Stimulated activated CD8-positive, alpha-beta memory T cell treated with anti-CD3 and anti-CD28 coated beads, Interleukin-12 subunit alpha, Interleukin-12 subunit beta, amount 100 ng/mL, for 1 hour (primary cell): ENCODE measurements around the gene NARS2.
"Not testable (repeated sequence)": the region's sequence is repeated elsewhere in the genome, so short reads cannot be mapped to it uniquely, and the experiment has no call there.

Experiments used
- DNase-seq: peaks from one replicate; pipeline ENCODE4 v3.0.0-alpha.2; 2020; ENCODE audit warnings: low read depth

Gene NARS2

GRCh38 chr11:78489184-78489583 is 85.5 kb downstream of the NARS2 start:
- DNase-seq: no peak

DNA sequence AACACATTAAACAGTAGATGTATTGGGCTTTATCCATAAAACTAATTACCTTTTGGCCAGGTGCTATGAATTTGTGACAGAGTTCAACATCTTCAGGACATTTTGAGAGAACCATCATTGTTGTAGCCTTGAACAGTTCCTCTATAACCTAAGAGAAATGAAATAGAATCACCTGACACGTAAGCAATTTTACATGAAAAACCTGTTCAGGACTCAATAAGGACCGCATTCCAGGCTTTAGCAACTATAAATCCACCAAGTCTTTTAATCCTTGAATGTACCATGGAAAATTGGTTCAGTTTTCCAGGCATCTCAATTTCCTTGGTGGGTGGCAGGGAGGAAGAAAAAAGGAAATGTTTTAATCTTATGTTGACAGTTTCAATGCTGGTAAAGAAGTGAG is 96.1 kb downstream of the NARS2 start:
- DNase-seq: no peak

DNA sequence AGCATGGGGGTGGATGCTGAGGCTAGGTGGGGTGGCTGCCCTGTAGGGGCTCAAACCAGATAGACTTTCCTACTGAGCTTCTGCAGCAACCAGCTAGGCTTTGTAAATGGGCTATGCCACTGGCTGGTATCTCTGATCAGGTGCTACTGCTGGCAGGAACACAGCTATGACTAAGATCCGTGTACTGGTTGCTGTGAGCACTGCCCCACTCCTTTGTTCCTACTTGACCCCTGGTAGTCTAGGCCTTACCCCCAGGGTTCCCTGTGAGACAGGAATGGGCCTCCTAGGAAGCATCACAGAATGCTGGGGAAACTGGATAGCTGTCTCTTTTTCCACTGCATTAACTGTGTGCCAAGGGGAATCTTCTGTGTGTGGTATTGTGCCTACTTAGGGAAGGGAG is 98.6 kb downstream of the NARS2 start:
- DNase-seq: no peak

GRCh38 chr11:78474451-78474850 is 100.2 kb downstream of the NARS2 start:
- no peak for DNase-seq

DNA sequence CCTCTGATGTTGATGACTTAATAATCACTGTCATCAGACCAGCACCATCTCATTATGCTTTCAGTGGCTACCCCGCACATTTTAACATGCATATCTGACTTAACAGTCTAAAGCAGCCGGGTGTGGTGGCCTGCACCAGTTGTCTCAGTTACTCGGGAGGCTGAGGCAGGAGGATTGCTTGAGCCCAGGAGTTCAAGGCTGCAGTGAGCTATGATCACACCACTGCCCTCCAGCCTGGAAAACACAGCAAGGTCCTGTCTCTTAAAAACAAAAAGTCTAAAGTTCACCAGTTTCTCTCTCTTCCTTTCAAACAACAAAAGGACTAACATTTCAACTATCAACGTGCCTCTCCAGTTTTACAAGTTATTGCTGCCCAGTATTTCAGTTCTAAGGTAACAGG is 101.8 kb downstream of the NARS2 start:
- DNase-seq: no peak

GRCh38 chr11:78472382-78472781 is 102.3 kb downstream of the NARS2 start:
- DNase-seq: no peak

DNA sequence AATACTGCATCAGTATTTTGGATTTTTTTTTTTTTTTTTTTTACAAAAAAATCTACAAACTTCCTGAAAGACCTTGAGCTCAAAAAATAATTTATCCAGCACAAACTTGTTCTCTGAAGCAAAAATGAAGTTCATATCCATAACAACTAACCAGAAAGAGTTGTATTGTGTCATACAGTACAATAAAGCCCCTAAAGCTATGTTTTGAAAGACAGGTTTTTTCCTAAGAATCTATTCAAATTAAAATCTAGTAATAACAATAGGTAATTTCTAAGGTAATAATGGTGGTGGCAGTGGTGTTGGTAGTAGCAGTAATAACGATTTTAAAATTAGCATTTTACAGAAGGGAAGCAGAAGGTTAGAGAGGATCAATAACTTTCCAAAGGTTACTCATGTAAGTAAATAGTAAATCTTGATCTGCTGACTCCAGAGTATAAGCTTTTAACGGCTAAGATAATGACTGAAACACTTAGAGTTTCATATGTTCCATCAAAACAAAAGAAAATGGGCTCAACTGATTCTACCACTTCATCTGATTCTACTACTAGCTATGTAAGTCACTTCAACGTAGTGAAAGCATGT is 103.7 kb downstream of the NARS2 start:
- DNase-seq: no peak

DNA sequence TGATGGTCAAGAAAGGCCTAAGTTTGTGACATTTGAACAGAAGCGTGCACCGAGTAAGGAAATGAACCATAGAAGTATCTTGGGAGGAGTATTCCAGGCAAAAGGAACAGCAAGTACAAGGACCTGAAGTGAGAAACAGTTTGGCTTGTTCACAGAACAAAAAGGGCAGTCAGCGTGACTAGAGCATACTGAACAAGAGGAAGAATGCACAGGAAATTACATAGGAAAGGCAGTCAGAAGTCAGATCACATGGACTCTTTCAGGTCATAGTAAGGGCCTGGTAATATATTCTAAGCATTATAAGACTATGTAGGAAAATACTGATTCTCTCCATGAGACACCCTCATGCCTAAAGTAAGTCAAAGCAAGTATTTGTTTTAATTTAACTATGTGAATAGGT is 104.8 kb downstream of the NARS2 start:
- no peak for DNase-seq

- DNase-seq: no peak
These were observed 106.7 kb downstream of the NARS2 start for GRCh38 chr11:78467931-78468330.

DNA sequence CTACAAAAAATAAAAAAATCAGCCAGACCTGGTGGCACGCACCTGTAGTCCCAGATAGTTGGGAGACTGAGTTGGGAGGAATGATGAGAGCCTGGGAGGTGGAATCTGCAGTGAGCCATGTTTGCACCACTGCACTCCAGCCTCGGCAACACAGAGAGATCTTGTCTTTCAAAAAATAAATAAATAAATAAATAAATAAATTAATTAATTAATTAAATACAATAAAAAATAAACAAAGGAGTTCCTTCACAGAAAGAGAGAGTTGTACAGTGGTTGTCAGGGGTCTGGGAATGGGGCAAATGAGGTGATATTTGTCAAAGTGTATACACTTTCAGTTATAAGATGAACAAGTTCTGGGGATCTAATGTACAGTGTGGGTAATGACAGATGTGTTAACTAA is 107.3 kb downstream of the NARS2 start:
- no peak for DNase-seq

DNA sequence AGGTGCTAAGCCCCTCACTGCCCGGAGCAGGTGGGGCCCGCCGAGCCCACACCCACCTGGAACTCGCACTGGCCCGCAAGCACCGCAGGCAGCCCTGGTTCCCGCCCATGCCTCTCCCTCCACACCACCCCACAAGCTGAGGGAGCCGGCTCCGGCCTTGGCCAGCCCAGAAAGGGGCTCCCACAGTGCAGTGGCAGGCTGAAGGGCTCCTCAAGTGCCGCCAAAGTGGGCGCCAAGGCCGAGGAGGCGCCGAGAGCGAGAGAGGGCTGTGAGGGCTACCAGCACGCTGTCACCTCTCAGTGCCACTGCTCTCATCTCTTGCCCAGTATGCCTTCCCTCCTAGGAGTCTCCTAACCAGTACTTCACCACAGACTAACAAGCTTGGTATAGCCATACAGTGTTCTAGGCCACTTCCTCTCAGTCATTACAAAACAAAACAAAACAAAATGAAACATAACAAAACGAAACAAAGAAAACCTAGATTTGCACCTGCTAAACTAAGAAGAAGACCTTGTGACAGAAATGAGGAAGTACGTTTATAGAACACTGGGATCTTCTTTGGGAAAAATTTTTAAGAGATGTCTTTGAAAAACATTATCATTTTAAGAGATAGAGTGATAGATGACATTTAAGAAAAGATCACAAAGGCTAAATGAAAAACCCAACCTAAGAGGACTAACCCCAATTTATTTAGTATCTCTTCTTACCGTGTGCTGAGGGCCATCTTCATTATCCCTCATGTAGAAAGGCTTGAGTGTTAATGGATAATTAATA is 109.3 kb downstream of the NARS2 start:
- no peak for DNase-seq

DNA sequence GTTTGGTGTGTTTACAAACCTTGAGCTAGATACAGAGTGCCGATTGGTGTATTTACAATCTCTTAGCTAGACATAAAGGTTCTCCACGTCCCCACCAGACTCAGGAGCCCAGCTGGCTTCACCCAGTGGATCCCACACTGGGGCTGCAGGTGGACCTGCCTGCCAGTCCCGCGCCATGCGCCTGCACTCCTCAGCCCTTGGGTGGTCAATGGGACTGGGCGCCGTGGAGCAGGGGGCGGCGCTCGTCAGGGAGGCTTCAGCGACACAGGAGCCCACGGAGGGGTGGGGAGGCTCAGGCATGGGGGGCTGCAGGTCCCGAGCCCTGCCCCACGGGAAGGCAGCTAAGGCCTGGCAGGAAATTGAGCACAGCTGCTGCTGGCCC is 109.9 kb downstream of the NARS2 start:
- not testable (repeated sequence) for DNase-seq

DNA sequence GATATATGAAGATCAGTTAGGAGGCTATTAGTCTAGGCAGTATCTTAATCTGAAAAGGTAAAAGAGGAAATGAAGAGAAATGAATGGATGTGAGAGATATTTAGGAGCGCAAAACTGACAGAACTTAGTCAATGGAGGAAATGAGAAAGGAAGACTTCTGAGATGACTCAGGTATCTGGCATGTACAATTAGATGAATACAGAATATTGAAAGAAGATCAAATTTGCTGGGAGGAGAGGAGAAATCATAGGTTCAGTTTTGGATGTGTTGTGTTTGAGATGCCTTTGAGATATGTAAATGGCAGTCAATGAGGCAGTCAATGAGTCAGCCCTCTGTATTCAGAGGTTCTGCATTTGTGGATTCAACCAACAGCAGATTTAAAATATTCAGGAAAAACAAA is 114.2 kb downstream of the NARS2 start:
- no peak for DNase-seq

GRCh38 chr11:78459738-78460137 is 114.9 kb downstream of the NARS2 start:
- no peak for DNase-seq

DNA sequence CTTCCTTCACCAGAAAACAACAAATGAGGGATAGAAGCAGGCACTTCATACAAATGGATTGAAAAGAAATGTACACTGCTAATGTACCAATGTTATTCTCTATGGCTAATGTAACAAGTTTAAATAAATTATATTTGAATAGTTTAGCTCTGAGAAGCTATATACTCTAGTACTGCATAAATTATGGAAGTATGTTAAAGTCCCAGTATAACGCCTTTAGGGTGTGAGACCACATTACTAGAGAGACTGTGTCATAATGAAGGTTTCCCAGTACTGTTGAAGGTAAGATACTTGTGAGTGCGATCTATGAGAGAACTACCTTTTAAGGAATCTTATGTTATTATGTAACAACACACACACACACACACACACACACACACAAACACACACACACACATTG is 117.2 kb downstream of the NARS2 start:
- no peak for DNase-seq

GRCh38 chr11:78453140-78453935 is 121.3 kb downstream of the NARS2 start:
- DNase-seq: no peak

- DNase-seq: no peak
These were observed 123.1 kb downstream of the NARS2 start for GRCh38 chr11:78451371-78452150.

- DNase-seq: no peak
These were observed 123.8 kb downstream of the NARS2 start for GRCh38 chr11:78450866-78451265.

DNA sequence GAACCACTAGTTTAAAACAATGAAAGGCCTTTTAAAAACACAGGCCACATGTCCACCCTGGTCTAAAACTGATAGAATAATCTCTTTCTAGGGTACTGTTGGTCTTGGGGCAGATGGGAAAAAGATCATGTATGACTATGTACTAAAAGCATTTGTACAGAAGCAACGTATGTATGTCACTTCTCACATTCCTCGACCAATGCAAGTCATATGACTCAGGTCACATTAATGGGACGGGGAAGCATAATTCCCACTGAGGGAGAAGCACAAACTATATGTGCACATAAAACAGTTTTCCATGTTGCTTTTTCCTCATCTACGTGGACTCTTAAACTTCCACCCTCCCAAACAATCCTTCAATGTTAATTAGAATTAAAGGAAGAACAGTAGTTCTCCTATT is 124.8 kb downstream of the NARS2 start:
- DNase-seq: no peak

DNA sequence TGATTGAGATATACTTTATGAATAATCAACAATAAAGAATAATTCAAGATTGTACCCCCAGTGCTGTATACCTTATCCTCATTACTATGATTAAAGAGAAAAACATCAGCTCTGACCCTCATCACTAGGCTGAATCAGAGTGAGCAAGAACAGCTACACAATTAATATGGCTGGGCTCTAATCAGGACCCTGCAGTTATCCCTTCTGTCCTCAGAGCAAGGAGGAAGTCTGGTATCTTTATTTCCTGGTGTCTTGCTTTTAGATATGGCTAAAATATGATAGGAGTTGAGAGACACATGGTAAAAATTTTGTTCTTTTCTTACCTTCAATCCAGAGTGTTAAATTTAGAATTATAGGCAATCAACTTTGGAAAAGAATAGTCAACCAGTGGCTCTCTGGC is 128.5 kb downstream of the NARS2 start:
- DNase-seq: no peak

DNA sequence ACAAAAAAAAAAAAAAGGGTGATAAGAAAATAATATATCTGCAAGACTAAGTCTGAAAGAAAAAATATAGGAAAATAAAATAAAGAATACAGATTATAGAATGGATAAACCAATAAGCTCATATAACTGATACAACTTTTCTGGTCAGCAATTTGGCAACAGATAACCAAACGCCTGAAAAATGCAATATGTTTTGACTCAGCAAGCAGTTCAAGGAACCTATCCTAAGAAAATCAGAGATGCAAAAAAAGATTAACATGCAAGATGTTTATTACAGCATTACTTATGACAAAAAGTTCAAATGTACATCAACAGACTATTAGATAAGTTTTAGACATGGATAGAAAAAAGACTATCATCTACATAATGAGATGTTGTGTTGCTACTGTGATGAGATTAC is 129.9 kb downstream of the NARS2 start:
- no peak for DNase-seq

- DNase-seq: no peak
These were observed 132.7 kb downstream of the NARS2 start for GRCh38 chr11:78441956-78442355.
